ENCODE data around the gene AKR1A1. TPM values are rescaled to one million over a fixed set of nuclear protein-coding genes. Genes with fewer than 3 reads are reported as not detected.

AKR1A1 gene
- total and polyA plus RNA-seq, 2 of the 8 experiments (the other 6 are each of a cell fraction or from before 2014, with no cell fraction given) = 344 to 435 TPM

DNA sequence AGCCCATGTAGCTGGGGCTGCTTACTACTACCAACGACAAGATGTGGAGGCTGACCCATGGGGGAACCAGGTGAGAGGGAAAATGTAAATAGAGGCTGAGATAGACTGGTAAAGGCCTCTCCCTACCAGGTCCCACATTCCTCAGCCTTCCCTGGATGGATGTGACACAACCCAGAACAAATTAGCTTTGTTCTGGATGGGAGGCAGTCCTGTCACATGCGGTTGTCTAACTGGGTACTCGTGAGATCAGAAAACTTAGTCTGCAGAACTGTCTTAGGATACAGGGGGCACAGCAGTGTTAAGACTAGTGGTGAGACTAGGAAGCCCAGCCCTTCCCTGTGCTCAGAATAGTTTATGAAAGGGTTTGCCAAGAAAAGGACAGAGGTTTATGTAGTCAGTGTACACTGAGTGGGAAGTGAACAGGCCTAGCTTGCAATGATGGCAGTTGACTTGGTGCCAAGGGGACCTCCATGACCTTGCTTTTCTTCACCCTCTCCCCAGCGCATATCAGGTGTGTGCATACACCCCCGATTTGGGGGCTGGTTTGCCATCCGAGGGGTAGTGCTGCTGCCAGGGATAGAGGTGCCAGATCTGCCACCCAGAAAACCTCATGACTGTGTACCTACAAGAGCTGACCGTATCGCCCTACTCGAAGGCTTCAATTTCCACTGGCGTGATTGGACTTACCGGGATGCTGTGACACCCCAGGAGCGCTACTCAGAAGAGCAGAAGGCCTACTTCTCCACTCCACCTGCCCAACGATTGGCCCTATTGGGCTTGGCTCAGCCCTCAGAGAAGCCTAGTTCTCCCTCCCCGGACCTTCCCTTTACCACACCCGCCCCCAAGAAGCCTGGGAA, 42.1 kb upstream of the AKR1A1 start (continued):
- TF ChIP-seq EP300 (IDR thresholded peaks at IDR 0.05; ENCODE audit: borderline replicate concordance in 1 of 2, low read depth in 2 of 2, low read length in 2 of 2) (no peak), SIRT6 (IDR thresholded peaks at IDR 0.05; ENCODE audit: low read length) (no peak), HDAC6 (IDR thresholded peaks at IDR 0.05; ENCODE audit: low read depth, low read length) (no peak), ASH2L (IDR thresholded peaks at IDR 0.05; ENCODE audit: low read length) (no peak), CTCF (IDR thresholded peaks at IDR 0.05; ENCODE audit: control extremely low read depth in 1 of 3, insufficient read depth in 1 of 3, low read depth in 1 of 3, low read length in 3 of 3) (peak in 2 of 3 experiments; percentile 5 to 31; a peak in 1 of 4 replicates), CEBPB (IDR thresholded peaks at IDR 0.05; ENCODE audit: low read depth, low read length) (no peak), TAF7 (optimal IDR thresholded peaks at IDR 0.05; ENCODE audit: borderline replicate concordance, low read depth, low read length) (no peak), MAFK (IDR thresholded peaks at IDR 0.05; ENCODE audit: low read depth, low read length) (no peak), RNF2 (IDR thresholded peaks at IDR 0.05; ENCODE audit: borderline replicate concordance, low read depth, low read length, missing control alignments, poor library complexity, severe bottlenecking) (no peak), SRF (IDR thresholded peaks at IDR 0.05; ENCODE audit: low read depth, low read length) (no peak), YY1 (IDR thresholded peaks at IDR 0.05; ENCODE audit: low read depth, low read length) (no peak), SUZ12 (IDR thresholded peaks at IDR 0.05; ENCODE audit: low read length) (no peak), ATF3 (IDR thresholded peaks at IDR 0.05; ENCODE audit: insufficient read depth, low read depth, low read length) (no peak), CBX8 (IDR thresholded peaks at IDR 0.05; ENCODE audit: borderline replicate concordance, low read depth, low read length) (no peak), RXRA (IDR thresholded peaks at IDR 0.05; ENCODE audit: insufficient read depth, low read depth, low read length) (no peak), GABPA (IDR thresholded peaks at IDR 0.05; ENCODE audit: borderline replicate concordance, insufficient read depth, low read length) (no peak), CTBP2 (IDR thresholded peaks at IDR 0.05; ENCODE audit: borderline replicate concordance, insufficient read depth, insufficient read length, low read length) (no peak)
